Ovary (tissue), 3 donors: Measurements from ENCODE around the gene TDRD9.

ENCODE experiments used
- POLR2A ChIP-seq: fragments of 450-650 bp; IDR thresholded peaks from one replicate; pipeline ENCODE4 v1.6.1; 2017; ENCODE audit warnings: antibody characterized with exemption, mild to moderate bottlenecking, moderate library complexity
- TF ChIP-seq, protein P1 (sequence below), 3 donors: fragments of 450-650 bp in 2 of 3; fragments of 200-600 bp in 1 of 3; IDR thresholded peaks; one replicate each; pipeline versions ENCODE4 v1.5.1 to v1.8.0; 2016 to 2022; ENCODE audit warnings: antibody characterized with exemption in 3 of 3, mild to moderate bottlenecking in 1 of 3
- donor health status: DM: no; HTN: no; CAD: no.

DNA sequence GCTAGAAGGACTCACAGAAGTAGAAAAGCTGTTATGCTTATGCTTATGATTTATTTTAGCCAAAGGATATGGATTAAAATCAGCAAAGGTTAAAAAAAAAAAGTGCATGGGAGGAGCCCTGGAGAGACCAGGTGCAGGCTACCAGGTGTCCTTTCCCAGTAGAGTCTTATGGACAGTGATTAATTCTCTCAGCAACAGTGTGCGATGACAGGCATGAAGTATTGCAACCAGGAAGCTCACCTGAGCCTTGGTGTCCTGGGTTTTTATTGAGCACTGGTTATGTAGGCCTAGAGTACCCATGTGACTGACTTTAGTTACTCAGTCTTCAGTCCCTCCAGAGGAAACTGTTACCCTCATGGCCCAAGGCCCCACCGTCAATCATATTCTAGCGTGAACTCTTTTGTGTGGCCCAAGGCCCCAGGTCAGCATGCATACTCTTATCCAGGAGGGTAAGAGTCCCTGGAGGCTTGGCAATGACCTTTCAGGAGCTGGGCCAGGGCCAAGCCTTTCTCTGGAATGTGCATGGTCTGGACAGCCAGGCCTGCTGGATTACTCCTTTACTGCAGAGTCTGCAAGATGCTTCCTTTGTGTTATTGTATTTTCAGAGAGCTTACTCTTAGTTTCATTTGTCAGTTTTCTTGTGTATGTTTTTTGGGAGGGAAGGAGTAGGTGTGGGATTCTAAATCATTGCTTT, 83.7 kb downstream of the TDRD9 start:
- TF ChIP-seq, protein P1, sequence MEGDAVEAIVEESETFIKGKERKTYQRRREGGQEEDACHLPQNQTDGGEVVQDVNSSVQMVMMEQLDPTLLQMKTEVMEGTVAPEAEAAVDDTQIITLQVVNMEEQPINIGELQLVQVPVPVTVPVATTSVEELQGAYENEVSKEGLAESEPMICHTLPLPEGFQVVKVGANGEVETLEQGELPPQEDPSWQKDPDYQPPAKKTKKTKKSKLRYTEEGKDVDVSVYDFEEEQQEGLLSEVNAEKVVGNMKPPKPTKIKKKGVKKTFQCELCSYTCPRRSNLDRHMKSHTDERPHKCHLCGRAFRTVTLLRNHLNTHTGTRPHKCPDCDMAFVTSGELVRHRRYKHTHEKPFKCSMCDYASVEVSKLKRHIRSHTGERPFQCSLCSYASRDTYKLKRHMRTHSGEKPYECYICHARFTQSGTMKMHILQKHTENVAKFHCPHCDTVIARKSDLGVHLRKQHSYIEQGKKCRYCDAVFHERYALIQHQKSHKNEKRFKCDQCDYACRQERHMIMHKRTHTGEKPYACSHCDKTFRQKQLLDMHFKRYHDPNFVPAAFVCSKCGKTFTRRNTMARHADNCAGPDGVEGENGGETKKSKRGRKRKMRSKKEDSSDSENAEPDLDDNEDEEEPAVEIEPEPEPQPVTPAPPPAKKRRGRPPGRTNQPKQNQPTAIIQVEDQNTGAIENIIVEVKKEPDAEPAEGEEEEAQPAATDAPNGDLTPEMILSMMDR (IDR thresholded peaks at IDR 0.05), result no peak
- no peak for TF ChIP-seq POLR2A
